Measurements from ENCODE around the gene BCKDHB. TPM values are rescaled to one million over a fixed set of nuclear protein-coding genes. Genes with fewer than 3 reads are reported as not detected.

The BCKDHB gene
- polyA plus RNA-seq, 4 donors, result 13.0 to 27.0 (median 14.8) TPM

DNA sequence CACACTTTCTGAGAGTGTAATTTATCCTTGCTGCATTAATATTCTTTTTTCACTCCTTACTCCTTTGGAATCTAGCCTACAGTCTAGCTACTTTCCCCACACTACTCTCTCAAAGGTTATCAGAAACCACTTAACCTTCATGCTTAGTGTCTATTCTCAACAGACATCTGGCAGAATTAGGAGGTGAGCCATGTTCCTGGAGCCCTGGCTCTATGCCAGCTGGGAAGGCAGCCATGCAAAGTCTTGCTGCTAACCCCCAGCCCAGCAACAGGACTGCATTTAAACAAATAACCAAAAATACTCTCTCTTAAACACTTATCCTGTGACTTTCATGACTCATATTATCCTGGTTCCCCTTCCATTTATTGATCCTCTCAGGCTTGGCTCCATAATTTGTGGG, 260.2 kb downstream of the BCKDHB start:
- no peaks in the 10 kb centered on the region for H3K4me1 ChIP-seq (ENCODE audit: control insufficient read depth in 3 of 3, insufficient read depth in 2 of 3, low read depth in 1 of 3, low read length in 2 of 3)
- no peak for FAIRE-seq
- no peak for DNase-seq

DNA sequence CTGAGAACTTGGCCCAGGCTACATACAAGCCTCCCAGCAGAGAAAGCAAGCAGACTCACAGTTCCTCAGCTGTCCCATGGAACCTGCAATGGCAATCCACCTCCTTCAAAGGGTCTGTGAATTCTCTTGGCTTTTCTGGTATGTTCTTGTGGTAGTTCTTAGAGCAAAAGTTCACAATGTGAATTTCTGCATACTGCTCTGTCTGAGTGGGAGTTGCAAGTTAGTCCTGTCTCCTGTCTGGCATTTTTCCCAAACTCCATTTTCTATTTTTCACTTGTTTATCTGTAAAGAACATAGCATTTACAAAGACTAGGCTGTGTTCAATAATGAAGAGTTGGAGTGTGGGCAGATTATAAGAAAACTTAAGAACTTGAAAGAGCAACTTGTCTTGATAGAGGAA, 269.9 kb downstream of the BCKDHB start:
- H3K27me3 ChIP-seq (ENCODE audit: control insufficient read depth in 3 of 3, insufficient read depth in 3 of 3, low read length in 3 of 3), result no peaks in the 10 kb centered on the region
- no peaks in the 10 kb centered on the region for H3K36me3 ChIP-seq (ENCODE audit: control insufficient read depth in 3 of 3, insufficient read depth in 2 of 3, low read depth in 1 of 3, low read length in 3 of 3)
- no peak overlapping the region for H3K27ac ChIP-seq (ENCODE audit: low read depth in 1 of 3, low read length in 2 of 3)
- H3K4me3 ChIP-seq (ENCODE audit: low read depth in 1 of 3, low read length in 3 of 3), result no peak overlapping the region
- no peaks in the 10 kb centered on the region for H3K4me1 ChIP-seq (ENCODE audit: control insufficient read depth in 3 of 3, insufficient read depth in 2 of 3, low read depth in 1 of 3, low read length in 2 of 3)
- H3K9me3 ChIP-seq (ENCODE audit: control insufficient read depth in 2 of 2, insufficient read depth in 1 of 2, low read depth in 1 of 2, low read length in 1 of 2), result no peaks in the 10 kb centered on the region
- DNase-seq (no peak), FAIRE-seq (no peak)

More for the DNA sequence above, 260.2 kb downstream of the BCKDHB start:
- no peak overlapping the region for H3K4me3 ChIP-seq (ENCODE audit: low read depth in 1 of 3, low read length in 3 of 3)
- no peaks in the 10 kb centered on the region for H3K36me3 ChIP-seq (ENCODE audit: control insufficient read depth in 3 of 3, insufficient read depth in 2 of 3, low read depth in 1 of 3, low read length in 3 of 3)
- H3K27me3 ChIP-seq (ENCODE audit: control insufficient read depth in 3 of 3, insufficient read depth in 3 of 3, low read length in 3 of 3), result no peaks in the 10 kb centered on the region
- H3K27ac ChIP-seq (ENCODE audit: low read depth in 1 of 3, low read length in 2 of 3), result no peak overlapping the region
- peaks cover 0 to 7% of the 10 kb centered on the region in 2 donors for H3K9me3 ChIP-seq (ENCODE audit: control insufficient read depth in 2 of 2, insufficient read depth in 1 of 2, low read depth in 1 of 2, low read length in 1 of 2)

DNA sequence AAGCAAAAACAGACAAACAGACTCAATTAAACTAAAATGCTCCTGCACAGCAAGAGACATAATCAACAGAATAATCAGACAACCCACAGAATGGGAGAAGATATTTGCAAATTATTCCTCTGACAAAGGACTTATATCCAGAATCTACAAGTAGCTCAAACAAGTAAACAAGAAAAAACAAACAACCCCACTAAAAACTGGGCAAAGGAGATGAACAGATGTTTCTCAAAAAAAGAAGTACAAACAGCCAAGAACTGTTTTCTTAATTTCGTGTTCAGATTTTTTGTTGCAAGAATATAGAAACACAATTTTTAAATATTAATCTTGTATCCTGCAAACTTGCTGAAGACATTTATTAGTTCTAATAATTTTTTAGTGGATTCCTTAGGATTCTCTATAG, 274.1 kb downstream of the BCKDHB start:
- DNase-seq (no peak), FAIRE-seq (no peak)
- H3K27me3 ChIP-seq (ENCODE audit: control insufficient read depth in 3 of 3, insufficient read depth in 3 of 3, low read length in 3 of 3), result no peaks in the 10 kb centered on the region
- WGBS, 3 donors, result 74 to 87% (median 86%) methylated on average over 1 of the region's 1 CpG
- H3K4me1 ChIP-seq (ENCODE audit: control insufficient read depth in 3 of 3, insufficient read depth in 2 of 3, low read depth in 1 of 3, low read length in 2 of 3), result no peaks in the 10 kb centered on the region
- no peak overlapping the region for H3K4me3 ChIP-seq (ENCODE audit: low read depth in 1 of 3, low read length in 3 of 3)
- H3K9me3 ChIP-seq (ENCODE audit: control insufficient read depth in 2 of 2, insufficient read depth in 1 of 2, low read depth in 1 of 2, low read length in 1 of 2), result no peaks in the 10 kb centered on the region
- no peaks in the 10 kb centered on the region for H3K36me3 ChIP-seq (ENCODE audit: control insufficient read depth in 3 of 3, insufficient read depth in 2 of 3, low read depth in 1 of 3, low read length in 3 of 3)
- no peak overlapping the region for H3K27ac ChIP-seq (ENCODE audit: low read depth in 1 of 3, low read length in 2 of 3)

DNA sequence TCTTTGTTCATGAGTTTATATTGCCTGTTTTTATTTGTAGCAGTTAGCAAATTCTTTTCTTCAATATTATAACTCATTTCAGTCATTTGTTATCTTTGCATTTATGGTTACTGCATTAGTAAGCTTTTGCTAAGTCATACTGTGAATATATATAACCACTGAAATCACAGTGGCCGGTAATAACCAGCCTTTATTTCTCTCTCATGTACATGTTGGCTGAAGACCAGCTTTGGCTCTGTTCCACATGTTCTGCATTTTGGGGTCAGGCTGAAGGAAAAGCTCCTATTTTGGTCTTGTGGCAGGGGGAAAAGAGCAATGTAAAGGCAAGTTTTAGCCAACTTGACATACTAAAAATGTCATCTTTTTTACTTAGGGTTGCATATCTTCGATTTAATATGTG, 276.3 kb downstream of the BCKDHB start:
- no peak overlapping the region for H3K27ac ChIP-seq (ENCODE audit: low read depth in 1 of 3, low read length in 2 of 3)
- no peaks in the 10 kb centered on the region for H3K27me3 ChIP-seq (ENCODE audit: control insufficient read depth in 3 of 3, insufficient read depth in 3 of 3, low read length in 3 of 3)
- H3K4me3 ChIP-seq (ENCODE audit: low read depth in 1 of 3, low read length in 3 of 3), result no peak overlapping the region
- H3K36me3 ChIP-seq (ENCODE audit: control insufficient read depth in 3 of 3, insufficient read depth in 2 of 3, low read depth in 1 of 3, low read length in 3 of 3), result no peaks in the 10 kb centered on the region
- H3K4me1 ChIP-seq (ENCODE audit: control insufficient read depth in 3 of 3, insufficient read depth in 2 of 3, low read depth in 1 of 3, low read length in 2 of 3), result no peaks in the 10 kb centered on the region
- H3K9me3 ChIP-seq (ENCODE audit: control insufficient read depth in 2 of 2, insufficient read depth in 1 of 2, low read depth in 1 of 2, low read length in 1 of 2), result no peaks in the 10 kb centered on the region
- 66 to 86% (median 71%) methylated on average over 2 of the region's 2 CpGs for WGBS, 3 donors
- FAIRE-seq, result no peak
- DNase-seq, result peak in 1 of 2 donors; percentile 6

DNA sequence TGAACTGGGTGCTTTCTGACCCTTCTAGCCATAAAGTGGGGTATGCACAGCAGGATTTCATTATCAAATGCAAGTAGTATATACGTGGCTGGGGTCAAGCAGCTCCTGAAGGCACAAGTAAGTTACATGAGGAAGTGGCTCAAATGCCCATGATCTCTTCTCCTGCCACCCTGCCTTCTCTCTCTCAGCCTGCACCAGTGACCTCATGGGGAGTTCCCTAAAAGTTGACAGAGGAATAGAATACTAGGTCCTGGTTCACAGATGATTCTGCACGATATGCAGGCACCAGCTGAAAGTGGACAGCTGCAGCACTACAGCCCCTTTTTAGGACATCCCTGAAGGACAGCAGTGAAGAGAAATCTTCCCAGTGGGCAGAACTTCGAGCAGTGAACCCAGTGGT, 282.0 kb downstream of the BCKDHB start:
- no peaks in the 10 kb centered on the region for H3K27me3 ChIP-seq (ENCODE audit: control insufficient read depth in 3 of 3, insufficient read depth in 3 of 3, low read length in 3 of 3)
- no peak overlapping the region for H3K4me3 ChIP-seq (ENCODE audit: low read depth in 1 of 3, low read length in 3 of 3)
- H3K4me1 ChIP-seq (ENCODE audit: control insufficient read depth in 3 of 3, insufficient read depth in 2 of 3, low read depth in 1 of 3, low read length in 2 of 3), result no peaks in the 10 kb centered on the region
- no peak overlapping the region for H3K27ac ChIP-seq (ENCODE audit: low read depth in 1 of 3, low read length in 2 of 3)
- no peak for FAIRE-seq
- DNase-seq, result no peak
- 81 to 90% (median 86%) methylated on average over 3 of the region's 3 CpGs for WGBS, 3 donors
- H3K36me3 ChIP-seq (ENCODE audit: control insufficient read depth in 3 of 3, insufficient read depth in 2 of 3, low read depth in 1 of 3, low read length in 3 of 3), result no peaks in the 10 kb centered on the region
- H3K9me3 ChIP-seq (ENCODE audit: control insufficient read depth in 2 of 2, insufficient read depth in 1 of 2, low read depth in 1 of 2, low read length in 1 of 2), result no peaks in the 10 kb centered on the region

Other genes with a start within 250 kb of the BCKDHB start
- 1 to 10 TPM in 2 of 4 donors, not detected in 2; 1.6 to 1.7 TPM for gene ELOVL4, start 159.1 kb upstream of the BCKDHB start, polyA plus RNA-seq
- gene TTK, start 102.0 kb upstream of the BCKDHB start, polyA plus RNA-seq, result 1 to 10 TPM in 2 of 4 donors, under 1 TPM in 1, not detected in 1; 0.45 to 9.8 (median 9.8) TPM